Raji (cell line): ENCODE data around the gene VSIR.

Source experiments
- POLR2A ChIP-seq: IDR thresholded peaks from 2 replicates; pipeline ENCODE4 v1.6.1; 2011; ENCODE audit warnings: low read depth, low read length, control low read depth; ENCODE audit not compliant: insufficient read depth

VSIR gene

GRCh38 chr10:71765906-71766716 is 7.2 kb downstream of the VSIR start:
- TF ChIP-seq POLR2A: no peak

GRCh38 chr10:71765176-71765904 is 8.0 kb downstream of the VSIR start:
- no peak for TF ChIP-seq POLR2A

GRCh38 chr10:71763352-71764127 is 9.8 kb downstream of the VSIR start:
- no peak for TF ChIP-seq POLR2A

GRCh38 chr10:71762324-71762723 is 11.0 kb downstream of the VSIR start:
- no peak for TF ChIP-seq POLR2A

- TF ChIP-seq POLR2A: no peak
Observed at GRCh38 chr10:71761541-71762113, 11.7 kb downstream of the VSIR start.

- no peak for TF ChIP-seq POLR2A
Observed at GRCh38 chr10:71761105-71761511, 12.2 kb downstream of the VSIR start.

GRCh38 chr10:71757399-71757922 is 15.9 kb downstream of the VSIR start:
- TF ChIP-seq POLR2A: no peak

- TF ChIP-seq POLR2A: no peak
Observed at GRCh38 chr10:71756311-71757191, 16.8 kb downstream of the VSIR start.

- TF ChIP-seq POLR2A: no peak
Observed at GRCh38 chr10:71755179-71755879, 18.0 kb downstream of the VSIR start.

- no peak for TF ChIP-seq POLR2A
Observed at GRCh38 chr10:71754562-71754961, 18.8 kb downstream of the VSIR start.

GRCh38 chr10:71753960-71754505 is 19.3 kb downstream of the VSIR start:
- TF ChIP-seq POLR2A: no peak

GRCh38 chr10:71753091-71753959 is 20.0 kb downstream of the VSIR start:
- no peak for TF ChIP-seq POLR2A
